Right lobe of liver (tissue), 4 donors: Measurements from ENCODE around the gene HNRNPM.

ENCODE experiments used
- POLR2A ChIP-seq: fragments of 450-650 bp; IDR thresholded peaks from one replicate; pipeline ENCODE4 v1.6.1; 2017; ENCODE audit warnings: antibody characterized with exemption, mild to moderate bottlenecking
- TF ChIP-seq, protein P1 (sequence below), 4 donors: fragments of 200-600 bp in 3 of 4; fragments of 450-650 bp in 1 of 4; IDR thresholded peaks; one replicate each; pipeline versions ENCODE4 v1.5.1 to v1.8.0; 2016 to 2022; ENCODE audit warnings: antibody characterized with exemption in 4 of 4, mild to moderate bottlenecking in 2 of 4
- donor health status: DM: no; HTN: no; CAD: no.
- donor health status: DM: no; HTN: no; CAD: no.
- donor health status: DM: no; HTN: yes; CAD: no.

DNA sequence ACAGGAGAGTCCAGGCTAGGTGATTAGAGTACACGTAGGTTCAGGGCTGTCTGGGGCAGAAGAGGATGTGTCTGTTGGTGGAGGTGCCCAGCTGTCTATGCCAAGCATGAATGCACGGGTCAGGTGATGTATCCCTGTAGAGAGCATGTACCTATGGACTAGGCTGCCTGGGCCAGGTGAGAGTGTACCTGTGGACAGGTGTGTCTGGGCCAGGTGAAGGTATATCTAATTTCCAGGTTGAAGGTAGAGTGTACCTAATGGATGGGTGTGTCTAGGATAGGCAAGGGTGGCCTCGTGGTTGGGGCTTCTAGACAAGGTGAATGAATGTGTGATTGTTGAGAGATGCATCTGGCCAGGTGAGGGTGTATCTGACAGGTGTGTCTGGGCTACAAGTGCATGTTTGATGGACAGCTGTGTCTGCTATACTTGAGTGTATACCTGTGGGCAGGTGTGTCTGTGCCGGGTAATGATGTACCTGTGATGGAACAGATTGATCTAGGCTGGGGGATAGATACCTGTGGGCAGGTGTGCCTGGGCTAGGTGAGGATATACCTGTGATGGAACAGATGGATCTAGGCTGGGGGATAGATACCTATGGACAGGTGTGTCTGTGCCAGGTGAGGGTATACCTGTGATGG is 84.7 kb downstream of the HNRNPM start:
- TF ChIP-seq, protein P1, sequence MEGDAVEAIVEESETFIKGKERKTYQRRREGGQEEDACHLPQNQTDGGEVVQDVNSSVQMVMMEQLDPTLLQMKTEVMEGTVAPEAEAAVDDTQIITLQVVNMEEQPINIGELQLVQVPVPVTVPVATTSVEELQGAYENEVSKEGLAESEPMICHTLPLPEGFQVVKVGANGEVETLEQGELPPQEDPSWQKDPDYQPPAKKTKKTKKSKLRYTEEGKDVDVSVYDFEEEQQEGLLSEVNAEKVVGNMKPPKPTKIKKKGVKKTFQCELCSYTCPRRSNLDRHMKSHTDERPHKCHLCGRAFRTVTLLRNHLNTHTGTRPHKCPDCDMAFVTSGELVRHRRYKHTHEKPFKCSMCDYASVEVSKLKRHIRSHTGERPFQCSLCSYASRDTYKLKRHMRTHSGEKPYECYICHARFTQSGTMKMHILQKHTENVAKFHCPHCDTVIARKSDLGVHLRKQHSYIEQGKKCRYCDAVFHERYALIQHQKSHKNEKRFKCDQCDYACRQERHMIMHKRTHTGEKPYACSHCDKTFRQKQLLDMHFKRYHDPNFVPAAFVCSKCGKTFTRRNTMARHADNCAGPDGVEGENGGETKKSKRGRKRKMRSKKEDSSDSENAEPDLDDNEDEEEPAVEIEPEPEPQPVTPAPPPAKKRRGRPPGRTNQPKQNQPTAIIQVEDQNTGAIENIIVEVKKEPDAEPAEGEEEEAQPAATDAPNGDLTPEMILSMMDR (IDR thresholded peaks at IDR 0.05): no peak
- TF ChIP-seq POLR2A: no peak
